Muscle of leg (tissue), 11 donors: ENCODE measurements around the gene ATP13A1. TPM values are rescaled to one million over a fixed set of nuclear protein-coding genes. Genes with fewer than 3 reads are reported as not detected.
"Not testable (repeated sequence)": the region's sequence is repeated elsewhere in the genome, so short reads cannot be mapped to it uniquely, and the experiment has no call there.

Source experiments
- DNase-seq: peaks from one replicate; pipeline ENCODE4 v3.0.0; 2013
- H3K27ac ChIP-seq: one replicate; pipeline ENCODE4 v1.5.1; 2013; ENCODE audit warnings: mild to moderate bottlenecking, low read length, control low read depth
- H3K27me3 ChIP-seq: one replicate; pipeline ENCODE4 v1.6.1; 2013; ENCODE audit warnings: low read length; ENCODE audit not compliant: control insufficient read depth, insufficient read depth
- H3K36me3 ChIP-seq: one replicate; pipeline ENCODE4 v1.6.1; 2013; ENCODE audit warnings: low read length; ENCODE audit not compliant: control insufficient read depth, insufficient read depth
- H3K4me1 ChIP-seq: one replicate; pipeline ENCODE4 v1.6.1; 2013; ENCODE audit warnings: low read length; ENCODE audit not compliant: control insufficient read depth, insufficient read depth
- H3K4me3 ChIP-seq: one replicate; pipeline ENCODE4 v1.5.1; 2013; ENCODE audit warnings: low read length, control low read depth
- H3K9me3 ChIP-seq: replicated peaks from 2 replicates; pipeline ENCODE4 v1.6.1; 2013; ENCODE audit warnings: low read depth, low read length; ENCODE audit not compliant: control insufficient read depth
- WGBS: methylation state at CpG from one replicate; pipeline ENCODE4 v1.1.5; 2013; ENCODE audit warnings: missing lambda C conversion rate; ENCODE audit not compliant: insufficient coverage; 5-methylcytosine and 5-hydroxymethylcytosine counted together
- polyA plus RNA-seq, 8 donors: library from polyadenylated mRNA; unstranded; fragments of 120-200 nt; gene quantifications; one replicate each; pipeline versions ENCODE4 v1.2.1 to v1.2.3, GENCODE V29; 2013; ENCODE audit warnings: inconsistent platforms in 1 of 8, low replicate concordance in 1 of 8; ENCODE audit not compliant: insufficient read length in 8 of 8, insufficient read depth in 1 of 8
- total RNA-seq: library from RNA; stranded (reverse); fragments of 120-200 nt; gene quantifications from one replicate; pipeline ENCODE4 v1.2.4, GENCODE V29; 2013

ATP13A1 gene
- total and polyA plus RNA-seq, 9 donors: 14.6 to 36.6 (median 25.5) TPM

DNA sequence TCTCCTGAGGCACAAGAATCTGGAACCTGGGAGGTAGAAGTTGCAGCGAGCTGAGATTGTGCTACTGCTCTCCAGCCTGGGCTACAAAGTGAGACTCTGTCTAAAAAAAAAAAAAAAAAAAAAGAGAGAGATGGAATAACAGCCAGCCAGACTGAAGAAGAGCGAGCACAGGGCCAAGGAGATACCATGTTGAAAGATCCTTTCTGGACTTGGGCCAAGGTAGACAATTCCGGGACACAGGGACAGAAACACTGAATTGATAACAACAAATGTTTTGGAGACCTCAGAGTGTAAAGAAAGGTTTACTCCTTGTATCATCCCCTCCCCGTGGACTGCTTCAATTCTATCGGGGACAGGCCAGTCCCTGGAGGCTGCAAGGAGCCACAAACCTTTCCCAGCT, 40.1 kb downstream of the ATP13A1 start:
- Histone ChIP-seq H3K27ac (no peak overlapping the region), H3K27me3 (peaks cover 9% of the 10 kb centered on the region), H3K36me3 (no peaks in the 10 kb centered on the region), H3K9me3 (no peaks in the 10 kb centered on the region), H3K4me1 (peaks cover 17% of the 10 kb centered on the region), H3K4me3 (no peak overlapping the region)
- 90% methylated on average over 3 of the region's 5 CpGs for WGBS
- DNase-seq: no peak

DNA sequence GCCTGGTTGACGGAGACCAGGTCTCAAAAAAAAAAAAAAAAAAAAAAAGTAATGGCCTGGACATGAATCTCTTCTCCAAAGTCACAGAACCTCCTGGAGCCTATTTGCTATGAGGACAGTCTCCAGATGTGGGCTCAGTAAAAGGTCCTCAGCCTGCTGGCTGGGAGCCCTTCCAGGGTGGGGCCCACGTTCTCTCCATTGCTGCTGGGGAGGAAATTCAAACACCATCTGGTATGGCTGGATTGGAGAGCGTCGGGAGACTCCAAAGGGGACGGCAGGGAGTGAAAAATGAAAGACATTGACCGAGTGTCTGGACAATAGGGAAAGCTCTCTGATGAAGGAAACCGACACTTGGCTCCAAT, 43.6 kb downstream of the ATP13A1 start:
- Histone ChIP-seq H3K9me3 (no peaks in the 10 kb centered on the region), H3K4me3 (no peak overlapping the region), H3K36me3 (no peaks in the 10 kb centered on the region), H3K4me1 (peaks cover 17% of the 10 kb centered on the region), H3K27me3 (peaks cover 3% of the 10 kb centered on the region), H3K27ac (no peak overlapping the region)
- DNase-seq: no peak
- 22% methylated on average over 6 of the region's 7 CpGs for WGBS

DNA sequence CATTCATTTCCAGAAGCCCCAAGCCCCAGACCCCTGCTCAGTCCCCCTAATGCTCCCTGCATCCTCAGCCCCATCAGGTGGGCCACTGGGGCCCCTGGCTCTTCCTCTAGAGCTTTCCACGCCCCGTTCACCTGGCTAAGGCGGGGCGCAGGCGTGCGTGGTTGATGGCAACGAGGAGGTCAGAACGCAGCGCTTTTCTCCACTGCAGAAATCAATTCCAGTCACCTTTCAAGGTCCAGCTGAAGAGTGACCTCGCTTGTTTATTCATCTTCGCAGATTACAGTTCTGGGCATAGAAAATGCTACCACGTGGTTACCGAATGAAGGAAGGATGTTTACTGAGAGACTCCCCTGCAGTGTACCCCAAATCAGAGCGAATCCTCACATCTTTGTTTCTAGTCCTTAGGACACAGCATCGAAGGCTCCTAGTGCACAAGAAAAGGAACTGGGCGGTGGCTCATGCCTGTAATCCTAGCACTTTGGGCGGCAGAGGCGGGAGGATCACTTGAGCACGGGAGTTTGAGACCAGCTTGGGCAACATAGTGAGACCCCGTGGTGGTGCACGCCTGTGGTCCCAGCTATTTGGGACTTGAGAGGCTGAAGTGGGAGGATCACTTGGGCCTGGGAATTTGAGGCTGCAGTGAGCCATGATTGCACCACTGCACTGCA, 44.2 kb downstream of the ATP13A1 start:
- H3K9me3 ChIP-seq: no peaks in the 10 kb centered on the region
- H3K36me3 ChIP-seq: no peaks in the 10 kb centered on the region
- H3K4me3 ChIP-seq: peak overlapping the region; percentile 41
- peaks cover 3% of the 10 kb centered on the region for H3K27me3 ChIP-seq
- WGBS: 46% methylated on average over 16 of the region's 21 CpGs
- DNase-seq: no peak
- H3K4me1 ChIP-seq: peaks cover 17% of the 10 kb centered on the region
- H3K27ac ChIP-seq: no peak overlapping the region

DNA sequence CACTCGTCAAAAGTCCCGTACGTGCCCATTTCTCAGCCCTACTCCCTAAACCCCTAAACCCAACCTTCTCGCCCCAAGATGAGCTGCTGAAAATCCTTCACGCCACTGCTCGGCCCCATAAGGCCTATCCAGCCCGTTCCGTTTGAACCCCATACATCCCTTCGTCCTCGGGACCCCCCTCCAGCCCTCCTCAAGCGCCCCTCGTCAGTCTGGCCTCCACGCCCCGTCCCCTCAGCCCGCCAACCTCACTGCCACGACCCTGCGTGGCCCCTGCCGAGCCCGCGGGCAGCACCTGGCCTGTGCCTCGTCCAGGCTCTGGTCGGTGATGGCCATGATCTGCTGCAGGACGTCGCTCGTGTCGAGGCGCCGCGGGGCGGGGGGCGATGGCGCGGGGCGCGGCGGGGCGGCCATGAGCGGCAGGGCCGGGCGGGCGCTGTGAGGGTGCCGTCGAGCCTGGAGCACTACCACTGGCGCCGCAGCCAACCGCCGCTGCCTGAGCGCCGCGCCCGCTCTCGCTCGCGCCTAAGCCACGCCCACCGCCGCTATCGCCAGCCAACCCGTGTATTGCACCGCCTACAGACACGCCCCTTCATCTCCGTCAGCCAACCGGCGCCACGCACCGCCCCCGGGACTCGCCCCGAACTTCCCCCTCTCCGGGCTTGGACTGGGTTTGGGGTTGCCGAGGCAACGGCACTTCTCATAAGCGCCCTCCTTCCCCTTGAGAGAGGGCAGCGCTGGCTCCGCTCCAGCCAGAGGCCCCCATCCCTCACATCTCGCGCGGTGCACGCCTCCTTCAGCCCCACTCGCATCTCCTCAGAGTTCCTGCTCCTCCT, 45.0 kb downstream of the ATP13A1 start, which contains the start of gene PBX4:
TSS of gene PBX4 (minus strand) at position 469 of the 833 bp plus-strand sequence. CDS start at position 411, 58 bp downstream.
- no peak within 1 kb of the TSS for H3K27ac ChIP-seq
- WGBS: 3% methylated on average over 73 of the region's 80 CpGs
- H3K4me1 ChIP-seq: peaks cover 21% of the 10 kb centered on the region
- no peaks in the 10 kb centered on the region for H3K9me3 ChIP-seq
- H3K4me3 ChIP-seq: peak within 1 kb of the TSS; percentile 47
- peaks cover 3% of the 10 kb centered on the region for H3K27me3 ChIP-seq
- no peaks in the 10 kb centered on the region for H3K36me3 ChIP-seq
- peak; percentile 96 for DNase-seq

DNA sequence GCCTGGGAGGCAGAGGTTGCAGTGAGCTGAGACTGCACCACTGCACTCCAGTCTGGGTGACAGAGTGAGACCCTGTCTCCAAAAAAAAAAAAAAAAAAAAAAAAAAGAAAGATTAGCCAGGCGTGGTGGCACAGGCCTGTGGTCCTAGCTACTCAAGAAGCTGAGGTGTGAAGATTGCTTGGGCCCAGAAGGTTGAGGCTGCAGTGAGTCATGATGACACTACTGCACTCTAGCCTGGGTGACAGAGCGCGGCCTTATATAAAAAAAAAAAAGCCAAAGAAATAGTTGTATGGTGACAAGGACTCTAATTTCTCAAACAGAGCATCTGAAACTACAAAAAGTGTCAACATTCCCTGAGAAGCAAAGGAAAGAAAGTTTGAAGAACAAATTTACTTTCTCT, 48.4 kb downstream of the ATP13A1 start:
- Histone ChIP-seq H3K4me1 (peaks cover 23% of the 10 kb centered on the region), H3K27me3 (peaks cover 3% of the 10 kb centered on the region), H3K9me3 (no peaks in the 10 kb centered on the region), H3K4me3 (no peak overlapping the region), H3K36me3 (no peaks in the 10 kb centered on the region), H3K27ac (no peak overlapping the region)
- no peak for DNase-seq
- no CpG with 5 or more reads among the region's 3 CpGs for WGBS

DNA sequence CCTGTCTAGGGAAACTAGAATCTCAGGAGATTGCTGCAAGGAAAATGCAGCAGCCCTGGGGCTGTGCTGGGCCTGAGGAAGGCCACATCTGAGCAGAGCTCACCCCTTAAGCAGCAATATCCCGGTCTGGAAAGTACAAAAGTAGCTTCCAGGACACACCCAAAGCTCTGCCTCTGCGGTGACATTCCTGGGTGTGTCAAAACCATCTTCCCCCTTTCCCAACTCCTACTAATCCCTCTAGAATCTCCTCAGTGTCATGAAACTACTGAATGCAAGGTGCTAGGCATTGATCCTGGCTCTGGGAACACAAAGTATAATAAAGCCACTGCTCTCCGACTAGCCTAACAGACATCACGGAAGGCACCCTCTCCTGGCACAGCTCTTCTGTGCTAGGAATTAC, 50.0 kb downstream of the ATP13A1 start:
- H3K9me3 ChIP-seq: no peaks in the 10 kb centered on the region
- peaks cover 14% of the 10 kb centered on the region for H3K4me1 ChIP-seq
- no peak for DNase-seq
- H3K36me3 ChIP-seq: no peaks in the 10 kb centered on the region
- no peak overlapping the region for H3K27ac ChIP-seq
- no peak overlapping the region for H3K4me3 ChIP-seq
- WGBS: 53% methylated on average over 4 of the region's 4 CpGs
- peaks cover 3% of the 10 kb centered on the region for H3K27me3 ChIP-seq

DNA sequence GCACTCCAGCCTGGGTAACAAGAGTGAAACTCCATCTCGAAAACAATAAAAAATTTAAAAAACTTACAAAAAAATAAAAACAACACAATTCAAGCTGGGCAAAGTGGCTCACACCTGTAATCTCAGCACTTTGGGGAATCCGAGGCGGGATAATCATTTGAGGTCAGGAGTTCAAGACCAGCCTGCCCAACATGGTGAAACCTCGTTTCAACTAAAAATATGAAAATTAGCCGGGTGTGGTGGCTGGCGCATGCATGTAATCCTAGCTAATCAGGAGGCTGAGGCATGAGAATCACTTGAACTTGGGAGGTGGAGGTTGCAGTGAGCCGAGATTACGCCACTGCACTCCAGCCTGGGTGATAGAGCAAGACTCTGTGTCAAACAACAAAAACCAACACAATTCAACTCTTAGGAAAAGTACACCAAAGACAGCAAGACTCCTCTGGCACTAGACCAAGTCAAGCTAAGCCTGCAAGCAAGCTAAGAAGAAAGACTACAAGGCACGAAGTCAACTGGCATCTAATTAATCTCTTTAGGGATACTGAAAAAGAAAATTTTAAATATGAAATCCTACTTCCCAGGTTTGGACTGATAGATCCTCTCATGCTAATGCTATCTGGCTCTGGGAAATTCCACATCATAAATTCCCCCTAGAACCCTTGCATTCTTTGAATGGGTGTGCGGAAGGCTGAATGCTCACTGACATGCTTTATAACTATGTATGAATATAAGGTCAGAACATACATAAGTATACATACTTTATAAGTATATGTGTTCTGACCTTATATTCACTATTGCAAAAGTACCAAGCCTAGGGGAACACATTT, 52.9 kb downstream of the ATP13A1 start:
- WGBS: 93% methylated on average over 4 of the region's 10 CpGs
- no peaks in the 10 kb centered on the region for H3K9me3 ChIP-seq
- DNase-seq: no peak
- H3K36me3 ChIP-seq: no peaks in the 10 kb centered on the region
- H3K27me3 ChIP-seq: no peaks in the 10 kb centered on the region
- no peak overlapping the region for H3K4me3 ChIP-seq
- peaks cover 11% of the 10 kb centered on the region for H3K4me1 ChIP-seq
- H3K27ac ChIP-seq: no peak overlapping the region

DNA sequence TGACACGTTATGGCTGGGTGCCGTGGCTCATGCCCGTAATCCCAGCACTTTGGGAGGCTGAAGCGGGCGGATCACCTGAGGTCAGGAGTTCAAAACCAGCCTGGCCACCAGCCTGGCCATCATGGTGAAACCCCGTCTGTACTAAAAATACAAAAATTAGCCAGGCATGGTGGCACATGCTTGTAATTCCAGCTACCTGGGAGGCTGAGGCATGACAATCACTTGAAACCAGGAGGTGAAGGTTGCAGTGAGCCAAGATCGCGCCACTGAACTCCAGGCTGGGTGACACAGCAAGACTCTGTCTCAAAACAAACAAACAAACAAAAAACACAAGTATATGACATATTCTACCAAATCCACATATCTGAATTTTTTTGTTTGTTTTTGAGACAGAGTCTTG, 56.8 kb downstream of the ATP13A1 start:
- not testable (repeated sequence) for H3K4me3 ChIP-seq, H3K4me1 ChIP-seq, H3K27ac ChIP-seq, H3K27me3 ChIP-seq, H3K9me3 ChIP-seq, DNase-seq, H3K36me3 ChIP-seq
- WGBS: 95% methylated on average over 6 of the region's 8 CpGs

DNA sequence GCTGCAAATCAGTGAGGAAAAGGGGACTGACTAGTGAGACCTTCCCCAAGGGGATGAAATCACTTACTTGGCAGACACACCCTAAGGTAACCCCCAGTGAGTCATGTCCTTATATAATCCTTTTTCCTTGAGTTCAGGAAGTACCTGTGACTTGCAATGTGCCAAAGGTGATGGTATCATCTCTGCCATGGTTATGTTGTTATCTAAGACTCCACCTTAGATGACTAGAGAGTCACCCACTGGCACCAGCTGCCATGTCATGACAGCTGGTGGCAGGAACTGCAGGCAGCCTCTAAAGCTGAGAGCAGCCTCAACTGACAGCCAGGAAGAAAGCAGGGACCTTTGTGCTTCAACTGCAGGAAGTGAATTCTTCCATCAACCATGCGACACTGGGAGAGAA, 57.5 kb downstream of the ATP13A1 start:
- Histone ChIP-seq H3K9me3 (no peaks in the 10 kb centered on the region), H3K27me3 (no peaks in the 10 kb centered on the region), H3K4me3 (no peak overlapping the region), H3K4me1 (peaks cover 5% of the 10 kb centered on the region), H3K36me3 (no peaks in the 10 kb centered on the region), H3K27ac (peak overlapping the region; percentile 51)
- DNase-seq: no peak
- no CpG with 5 or more reads among the region's 1 CpG for whole genome bisulfite sequencing
